Superior temporal gyrus (tissue), 1 donor: ENCODE data around the gene WNT1.

Source experiments
- DNase-seq: peaks from one replicate; pipeline ENCODE4 v3.0.0-alpha.2; 2016; ENCODE audit errors: extremely low spot score

WNT1 gene

GRCh38 chr12:48978291-48978740 is at the start of gene WNT1:
Gene WNT1, plus strand, starts transcription at chr12:48978322. Its CDS starts 329 bp downstream, at chr12:48978651.
- no peak for DNase-seq

GRCh38 chr12:48929551-48929950 is 48.6 kb upstream of the WNT1 start:
- DNase-seq: no peak

- DNase-seq: no peak
Observed at GRCh38 chr12:48930475-48930874, 47.6 kb upstream of the WNT1 start.

GRCh38 chr12:48932878-48933277 is 45.2 kb upstream of the WNT1 start:
- no peak for DNase-seq

GRCh38 chr12:48933664-48934311 is 44.3 kb upstream of the WNT1 start:
- no peak for DNase-seq

GRCh38 chr12:48934312-48934706 is 43.8 kb upstream of the WNT1 start:
- no peak for DNase-seq

- DNase-seq: peak; percentile 86
Observed at GRCh38 chr12:48936379-48936979, 41.6 kb upstream of the WNT1 start.

GRCh38 chr12:48937170-48937569 is 41.0 kb upstream of the WNT1 start:
- no peak for DNase-seq

- DNase-seq: no peak
Observed at GRCh38 chr12:48938805-48939204, 39.3 kb upstream of the WNT1 start.

- DNase-seq: no peak
Observed at GRCh38 chr12:48940181-48940580, 37.9 kb upstream of the WNT1 start.

- DNase-seq: no peak
Observed at GRCh38 chr12:48943221-48943620, 34.9 kb upstream of the WNT1 start.

GRCh38 chr12:48946205-48946604 is 31.9 kb upstream of the WNT1 start:
- peak; percentile 69 for DNase-seq

GRCh38 chr12:48946943-48947342 is 31.2 kb upstream of the WNT1 start:
- DNase-seq: no peak

GRCh38 chr12:48947727-48948126 is 30.4 kb upstream of the WNT1 start:
- no peak for DNase-seq

GRCh38 chr12:48952691-48953090 is 25.4 kb upstream of the WNT1 start:
- DNase-seq: no peak

GRCh38 chr12:48954061-48954460 is 24.1 kb upstream of the WNT1 start:
- DNase-seq: no peak

GRCh38 chr12:48954841-48955501 is 23.2 kb upstream of the WNT1 start:
- DNase-seq: no peak

- DNase-seq: peak; percentile 80
Observed at GRCh38 chr12:48956279-48957140, 21.6 kb upstream of the WNT1 start.

GRCh38 chr12:48957141-48958048 is 20.7 kb upstream of the WNT1 start, which contains the start of gene ARF3:
Gene ARF3, minus strand, starts transcription at chr12:48957487. Its CDS starts 16,392 bp downstream, at chr12:48941095.
- peak; percentile 84 for DNase-seq

- peak; percentile 25 for DNase-seq
Observed at GRCh38 chr12:48958049-48958388, 20.1 kb upstream of the WNT1 start.

GRCh38 chr12:48960834-48961233 is 17.3 kb upstream of the WNT1 start:
- no peak for DNase-seq
